IMR-90 (cell line): ENCODE data around the gene RAD51B. TPM values are rescaled to one million over a fixed set of nuclear protein-coding genes. Genes with fewer than 3 reads are reported as not detected.

Source experiments
- ATAC-seq: fragments of 200-7000 bp; cut with Tn5 transposase; 2 replicates; pipeline ENCODE4 v1.9.1; 2020; ENCODE audit warnings: low read depth, mild to moderate bottlenecking, moderate library complexity
- BruUV-seq: library from RNA; stranded (reverse); fragments of 400-500 nt; replicated peaks from 2 replicates; lab custom pipeline; 2021; lab: Mats Ljungman, UMichigan
- CTCF ChIA-PET: fragments of 300-600 bp; formaldehyde crosslinking; extraction: SDS; loops from one replicate; lab custom pipeline; 2021; ENCODE audit warnings: antibody characterized with exemption; lab: Yijun Ruan, JAX
- POLR2A ChIA-PET: fragments of 300-600 bp; sonication (Branson Sonifier 250); formaldehyde crosslinking; loops from one replicate; lab custom pipeline; 2022; ENCODE audit warnings: antibody characterized with exemption; ENCODE audit not compliant: unreplicated experiment; lab: Charles Lee
- DNase-seq: peaks from one replicate; pipeline ENCODE4 v3.0.0; 2013
- H2AFZ ChIP-seq: replicated peaks from 2 replicates; pipeline ENCODE3; 2013; ENCODE audit warnings: low read length, mild to moderate bottlenecking; ENCODE audit not compliant: poor library complexity
- H2AK5ac ChIP-seq: 2 replicates; pipeline ENCODE4 v1.6.1; 2013; ENCODE audit warnings: low read depth, low read length, inconsistent platforms
- H2AK9ac ChIP-seq: replicated peaks from 2 replicates; pipeline ENCODE3; 2013; ENCODE audit warnings: mild to moderate bottlenecking, low read depth, low read length, moderate library complexity; ENCODE audit not compliant: poor library complexity
- H2BK120ac ChIP-seq: 2 replicates; pipeline ENCODE4 v1.6.1; 2013; ENCODE audit warnings: low read depth, low read length, inconsistent platforms
- H2BK15ac ChIP-seq: 3 replicates; pipeline ENCODE4 v1.6.1; 2013; ENCODE audit warnings: low read depth, low read length, inconsistent platforms
- H2BK20ac ChIP-seq: 2 replicates; pipeline ENCODE4 v1.6.1; 2013; ENCODE audit warnings: low read depth, mild to moderate bottlenecking, inconsistent platforms, low read length, moderate library complexity
- H2BK5ac ChIP-seq: 2 replicates; pipeline ENCODE4 v1.6.1; 2013; ENCODE audit warnings: mild to moderate bottlenecking, low read depth, low read length, inconsistent platforms; ENCODE audit not compliant: poor library complexity, severe bottlenecking
- H3K14ac ChIP-seq: replicated peaks from 2 replicates; pipeline ENCODE4 v1.6.1; 2013; ENCODE audit warnings: low read depth, low read length, inconsistent platforms
- H3K18ac ChIP-seq: 2 replicates; pipeline ENCODE4 v1.6.1; 2013; ENCODE audit warnings: low read depth, low read length, control low read depth
- H3K23ac ChIP-seq: 2 replicates; pipeline ENCODE4 v1.6.1; 2013; ENCODE audit warnings: low read depth, low read length, inconsistent platforms
- H3K27ac ChIP-seq: 2 replicates; pipeline ENCODE4 v1.5.1; 2013; ENCODE audit warnings: mild to moderate bottlenecking, control low read depth, low read length; ENCODE audit not compliant: insufficient read depth
- H3K27me3 ChIP-seq: 2 replicates; pipeline ENCODE4 v1.6.1; 2013; ENCODE audit warnings: low read length; ENCODE audit not compliant: control insufficient read depth, insufficient read depth
- H3K36me3 ChIP-seq: 2 replicates; pipeline ENCODE4 v1.6.1; 2013; ENCODE audit warnings: low read length, mixed read lengths; ENCODE audit not compliant: control insufficient read depth, insufficient read depth
- H3K4ac ChIP-seq: 2 replicates; pipeline ENCODE4 v1.6.1; 2013; ENCODE audit warnings: low read depth, low read length, inconsistent platforms
- H3K4me1 ChIP-seq: 2 replicates; pipeline ENCODE4 v1.6.1; 2013; ENCODE audit warnings: low read length, mixed read lengths; ENCODE audit not compliant: control insufficient read depth, insufficient read depth
- H3K4me2 ChIP-seq: 2 replicates; pipeline ENCODE4 v1.6.1; 2013; ENCODE audit warnings: low read depth, mild to moderate bottlenecking, control low read depth, low read length, moderate library complexity
- H3K4me3 ChIP-seq: 2 replicates; pipeline ENCODE4 v1.5.1; 2013; ENCODE audit warnings: low read depth, mild to moderate bottlenecking, control low read depth, low read length, moderate library complexity; ENCODE audit not compliant: insufficient read depth
- H3K56ac ChIP-seq: 2 replicates; pipeline ENCODE4 v1.6.1; 2013; ENCODE audit warnings: low read length, inconsistent platforms; ENCODE audit not compliant: insufficient read depth; ENCODE audit errors: extremely low read depth
- H3K79me1 ChIP-seq, 2 experiments: 2 replicates each; pipeline ENCODE4 v1.6.1; 2013; ENCODE audit warnings: low read length in 2 of 2, inconsistent platforms in 1 of 2, low read depth in 1 of 2
- H3K9ac ChIP-seq: 2 replicates; pipeline ENCODE4 v1.6.1; 2013; ENCODE audit warnings: low read depth, low read length, control low read depth
- H3K9me1 ChIP-seq: 2 replicates; pipeline ENCODE4 v1.6.1; 2013; ENCODE audit warnings: low read length, inconsistent platforms; ENCODE audit not compliant: insufficient read depth
- H3K9me3 ChIP-seq: 2 replicates; pipeline ENCODE4 v1.6.1; 2013; ENCODE audit warnings: low read length; ENCODE audit not compliant: control insufficient read depth, insufficient read depth
- H4K20me1 ChIP-seq: 2 replicates; pipeline ENCODE4 v1.6.1; 2013; ENCODE audit warnings: low read length, inconsistent platforms; ENCODE audit not compliant: insufficient read depth
- H4K5ac ChIP-seq: 2 replicates; pipeline ENCODE4 v1.6.1; 2013; ENCODE audit warnings: mild to moderate bottlenecking, low read depth, low read length, control low read depth
- H4K8ac ChIP-seq, 2 experiments: 2 replicates each; pipeline ENCODE4 v1.6.1; 2013; ENCODE audit warnings: low read depth in 2 of 2, low read length in 2 of 2, control low read depth in 1 of 2, inconsistent platforms in 1 of 2
- H4K91ac ChIP-seq: 2 replicates; pipeline ENCODE4 v1.6.1; 2013; ENCODE audit warnings: low read depth, low read length, inconsistent platforms; ENCODE audit not compliant: insufficient read depth
- BHLHE40 ChIP-seq: fragments of 150-350 bp; IDR thresholded peaks from 2 replicates; pipeline ENCODE4 v1.6.1; 2016; ENCODE audit warnings: mild to moderate bottlenecking, low read depth, low read length
- CEBPB ChIP-seq: IDR thresholded peaks from 2 replicates; pipeline ENCODE4 v1.6.1; 2012; ENCODE audit warnings: low read depth, low read length, improper control_type of control experiment
- CHD1 ChIP-seq: IDR thresholded peaks from 2 replicates; pipeline ENCODE4 v1.6.1; 2012; ENCODE audit warnings: low read depth, low read length, improper control_type of control experiment
- FOS ChIP-seq: fragments of 150-350 bp; IDR thresholded peaks from 2 replicates; pipeline ENCODE4 v1.6.1; 2016; ENCODE audit warnings: low read depth, low read length
- MAZ ChIP-seq: IDR thresholded peaks from 2 replicates; pipeline ENCODE4 v1.6.1; 2012; ENCODE audit warnings: low read depth, mild to moderate bottlenecking, low read length, improper control_type of control experiment, moderate library complexity, borderline replicate concordance
- POLR2A ChIP-seq: IDR thresholded peaks from 2 replicates; pipeline ENCODE4 v1.6.1; 2012; ENCODE audit warnings: mild to moderate bottlenecking, low read depth, low read length
- RFX5 ChIP-seq: IDR thresholded peaks from 2 replicates; pipeline ENCODE4 v1.8.0; 2012; ENCODE audit warnings: low read depth, mild to moderate bottlenecking, low read length, moderate library complexity
- SMC3 ChIP-seq: fragments of 150-350 bp; IDR thresholded peaks from 2 replicates; pipeline ENCODE4 v1.6.1; 2016; ENCODE audit warnings: low read depth, mild to moderate bottlenecking, antibody characterized with exemption, low read length, moderate library complexity
- WGBS, 2 experiments: methylation state at CpG; one replicate each; pipeline versions ENCODE4 v1.1.5 to v1.1.7; 2013; ENCODE audit warnings: missing lambda C conversion rate in 2 of 2; ENCODE audit not compliant: insufficient read length in 1 of 2; ENCODE audit errors: extremely low coverage in 2 of 2; 5-methylcytosine and 5-hydroxymethylcytosine counted together
- dilution Hi-C: fragments of 300-500 bp; cut with HindIII; formaldehyde crosslinking; loops from one replicate; pipeline ENCODE4 v1.14.3; 2018; ENCODE audit warnings: low sequenced_read_pairs; ENCODE audit not compliant: unreplicated experiment
- in situ Hi-C: fragments of 300-500 bp; cut with MboI; formaldehyde crosslinking; loops from 3 replicates; pipeline ENCODE4 v1.14.3; 2019; ENCODE audit warnings: low sequenced_read_pairs, inconsistent platforms, mixed read lengths
- intact Hi-C: fragments of 100-400 bp; cut with micrococcal nuclease; formaldehyde crosslinking; loops from 2 replicates; pipeline ENCODE4 v1.10.0; 2022
- polyA plus RNA-seq, 3 experiments: library from polyadenylated mRNA; depleted of rRNA; stranded (reverse); fragments of >200 nt; gene quantifications; 2 replicates each; pipeline ENCODE4 v1.2.3, GENCODE V29; 2012; ENCODE audit warnings: low replicate concordance in 1 of 3
- total RNA-seq: library from RNA; depleted of rRNA; stranded (reverse); fragments of >200 nt; gene quantifications from 2 replicates; pipeline ENCODE4 v1.2.3, GENCODE V29; 2012
- TF ChIP-seq, protein P1 (sequence below): conservative IDR thresholded peaks from 2 replicates; pipeline ENCODE4 v1.5.1; 2012; ENCODE audit warnings: mild to moderate bottlenecking, low read depth, low read length, improper control_type of control experiment
- TF ChIP-seq, protein P2 (sequence below): fragments of 150-350 bp; IDR thresholded peaks from 2 replicates; pipeline ENCODE4 v1.6.1; 2016; ENCODE audit warnings: low read depth, mild to moderate bottlenecking, low read length, moderate library complexity, borderline replicate concordance

Gene RAD51B
- total and polyA plus RNA-seq, 2 of the 4 experiments (the other 2 are of a cell fraction), result 5.1 to 18.8 TPM

DNA sequence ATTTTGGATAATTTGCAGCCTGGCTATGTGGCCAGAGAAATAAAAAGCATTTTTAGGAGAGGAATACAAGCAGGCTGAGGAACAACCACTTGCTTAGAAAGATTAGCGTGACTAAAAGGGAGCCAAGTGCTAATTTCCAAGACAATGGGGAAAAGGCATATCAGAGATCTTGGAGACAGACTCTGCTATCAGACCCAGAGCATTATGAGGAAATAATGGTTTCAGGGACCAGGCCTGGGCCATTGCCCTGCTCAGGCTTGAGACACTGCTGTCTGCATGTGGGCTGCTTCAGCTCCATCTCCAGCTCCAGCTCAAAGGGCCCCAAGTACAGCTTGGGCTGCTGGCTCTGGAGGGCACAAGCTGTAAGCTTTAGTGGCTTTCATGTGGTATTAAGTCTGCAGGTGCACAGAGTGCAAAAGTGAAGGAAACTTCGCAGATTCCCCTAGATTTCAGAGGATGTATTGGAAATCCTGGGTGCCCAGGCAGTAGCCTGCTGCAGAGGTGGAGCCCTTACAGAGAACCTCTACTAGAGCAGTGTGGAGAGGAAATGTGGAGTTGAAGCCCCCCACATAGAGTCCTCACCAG lies 524.0 kb downstream of the RAD51B start:
- Histone ChIP-seq H3K4me2 (no peak overlapping the region), H3K4me3 (no peak overlapping the region), H2AFZ (no peak overlapping the region), H2BK15ac (no peak overlapping the region), H3K56ac (no peak overlapping the region), H3K9me3 (no peaks in the 10 kb centered on the region; the same call in 1 of the 2 replicates), H3K4me1 (peaks cover 4% of the 10 kb centered on the region), H3K18ac (no peak overlapping the region), H3K79me1 (no peaks in the 10 kb centered on the region), H3K23ac (no peak overlapping the region), H4K8ac (no peak overlapping the region), H3K27ac (no peak overlapping the region), H2AK9ac (no peak overlapping the region), H3K9ac (no peak overlapping the region), H3K27me3 (no peaks in the 10 kb centered on the region), H3K36me3 (no peaks in the 10 kb centered on the region), H2BK120ac (no peak overlapping the region), H2BK20ac (no peak overlapping the region), H3K9me1 (no peaks in the 10 kb centered on the region), H3K4ac (no peak overlapping the region), H3K14ac (no peak overlapping the region), H2BK5ac (no peak overlapping the region), H4K20me1 (no peaks in the 10 kb centered on the region), H4K91ac (no peak overlapping the region), H4K5ac (no peak overlapping the region), H2AK5ac (no peak overlapping the region)
- no TSS peak for BruUV-seq
- dilution Hi-C loops, result no loop called here
- WGBS, 2 experiments, result 100% methylated on average over 1 of the region's 2 CpGs; no CpG with 5 or more reads in 1 of the 2 experiments
- POLR2A ChIA-PET, result no interaction called here
- intact Hi-C loops, result no loop called here
- TF ChIP-seq, protein P1, sequence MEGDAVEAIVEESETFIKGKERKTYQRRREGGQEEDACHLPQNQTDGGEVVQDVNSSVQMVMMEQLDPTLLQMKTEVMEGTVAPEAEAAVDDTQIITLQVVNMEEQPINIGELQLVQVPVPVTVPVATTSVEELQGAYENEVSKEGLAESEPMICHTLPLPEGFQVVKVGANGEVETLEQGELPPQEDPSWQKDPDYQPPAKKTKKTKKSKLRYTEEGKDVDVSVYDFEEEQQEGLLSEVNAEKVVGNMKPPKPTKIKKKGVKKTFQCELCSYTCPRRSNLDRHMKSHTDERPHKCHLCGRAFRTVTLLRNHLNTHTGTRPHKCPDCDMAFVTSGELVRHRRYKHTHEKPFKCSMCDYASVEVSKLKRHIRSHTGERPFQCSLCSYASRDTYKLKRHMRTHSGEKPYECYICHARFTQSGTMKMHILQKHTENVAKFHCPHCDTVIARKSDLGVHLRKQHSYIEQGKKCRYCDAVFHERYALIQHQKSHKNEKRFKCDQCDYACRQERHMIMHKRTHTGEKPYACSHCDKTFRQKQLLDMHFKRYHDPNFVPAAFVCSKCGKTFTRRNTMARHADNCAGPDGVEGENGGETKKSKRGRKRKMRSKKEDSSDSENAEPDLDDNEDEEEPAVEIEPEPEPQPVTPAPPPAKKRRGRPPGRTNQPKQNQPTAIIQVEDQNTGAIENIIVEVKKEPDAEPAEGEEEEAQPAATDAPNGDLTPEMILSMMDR, result no peak
- TF ChIP-seq SMC3 (no peak), CEBPB (no peak), FOS (no peak), POLR2A (no peak), MAZ (no peak), CHD1 (no peak), BHLHE40 (no peak), RFX5 (no peak)
- TF ChIP-seq, protein P2, sequence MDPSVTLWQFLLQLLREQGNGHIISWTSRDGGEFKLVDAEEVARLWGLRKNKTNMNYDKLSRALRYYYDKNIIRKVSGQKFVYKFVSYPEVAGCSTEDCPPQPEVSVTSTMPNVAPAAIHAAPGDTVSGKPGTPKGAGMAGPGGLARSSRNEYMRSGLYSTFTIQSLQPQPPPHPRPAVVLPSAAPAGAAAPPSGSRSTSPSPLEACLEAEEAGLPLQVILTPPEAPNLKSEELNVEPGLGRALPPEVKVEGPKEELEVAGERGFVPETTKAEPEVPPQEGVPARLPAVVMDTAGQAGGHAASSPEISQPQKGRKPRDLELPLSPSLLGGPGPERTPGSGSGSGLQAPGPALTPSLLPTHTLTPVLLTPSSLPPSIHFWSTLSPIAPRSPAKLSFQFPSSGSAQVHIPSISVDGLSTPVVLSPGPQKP, result no peak
- ATAC-seq, result no peak
- in situ Hi-C loops, result no loop called here
- DNase-seq, result no peak
- CTCF ChIA-PET, result no interaction called here
